ENCODE measurements around the gene LRRC15.

DNA sequence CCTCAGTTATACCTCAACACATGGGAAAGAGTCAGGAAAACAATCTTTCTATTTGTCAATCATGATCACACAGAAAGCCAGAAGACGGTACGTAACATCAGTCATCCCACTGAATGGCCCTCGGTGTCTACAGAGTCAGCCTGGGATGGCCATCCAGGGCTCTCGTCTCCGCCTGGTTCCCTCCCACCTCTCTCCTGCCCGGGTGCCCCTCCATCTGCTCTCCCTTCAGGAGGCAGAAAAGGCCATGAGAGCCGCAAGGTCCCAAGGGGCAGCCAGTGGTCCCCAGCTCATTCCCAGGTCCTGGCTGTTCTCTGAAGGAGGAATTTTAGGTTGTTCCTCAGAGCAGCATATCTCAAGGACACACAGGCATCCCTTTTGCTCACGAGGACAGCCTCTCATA, 4.4 kb upstream of the LRRC15 start:
- TF ChIP-seq, protein P1, sequence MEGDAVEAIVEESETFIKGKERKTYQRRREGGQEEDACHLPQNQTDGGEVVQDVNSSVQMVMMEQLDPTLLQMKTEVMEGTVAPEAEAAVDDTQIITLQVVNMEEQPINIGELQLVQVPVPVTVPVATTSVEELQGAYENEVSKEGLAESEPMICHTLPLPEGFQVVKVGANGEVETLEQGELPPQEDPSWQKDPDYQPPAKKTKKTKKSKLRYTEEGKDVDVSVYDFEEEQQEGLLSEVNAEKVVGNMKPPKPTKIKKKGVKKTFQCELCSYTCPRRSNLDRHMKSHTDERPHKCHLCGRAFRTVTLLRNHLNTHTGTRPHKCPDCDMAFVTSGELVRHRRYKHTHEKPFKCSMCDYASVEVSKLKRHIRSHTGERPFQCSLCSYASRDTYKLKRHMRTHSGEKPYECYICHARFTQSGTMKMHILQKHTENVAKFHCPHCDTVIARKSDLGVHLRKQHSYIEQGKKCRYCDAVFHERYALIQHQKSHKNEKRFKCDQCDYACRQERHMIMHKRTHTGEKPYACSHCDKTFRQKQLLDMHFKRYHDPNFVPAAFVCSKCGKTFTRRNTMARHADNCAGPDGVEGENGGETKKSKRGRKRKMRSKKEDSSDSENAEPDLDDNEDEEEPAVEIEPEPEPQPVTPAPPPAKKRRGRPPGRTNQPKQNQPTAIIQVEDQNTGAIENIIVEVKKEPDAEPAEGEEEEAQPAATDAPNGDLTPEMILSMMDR (IDR thresholded peaks at IDR 0.05; ENCODE audit: insufficient read depth, low read length, poor library complexity, severe bottlenecking), result no peak
- no peak for TF ChIP-seq EZH2phosphoT487 (conservative IDR thresholded peaks at IDR 0.05; ENCODE audit: low read length)
